GM23338 (cell line): Measurements from ENCODE around the gene CSTPP1.

Source experiments
- CREB1 ChIP-seq: fragments of 250-450 bp; sonication (Bioruptor Pico); IDR thresholded peaks from 2 replicates; pipeline ENCODE4 v1.5.0; 2020; ENCODE audit warnings: low read depth, mild to moderate bottlenecking, moderate library complexity
- CTCF ChIP-seq, 2 experiments: fragments of 200-600 bp in 1 of 2; sonication (generic) in 1 of 2; conservative IDR thresholded peaks; 2 replicates each; pipeline versions ENCODE4 v1.5.1 to v1.6.1; 2016 to 2017; ENCODE audit warnings: antibody characterized with exemption in 2 of 2, low read depth in 2 of 2, mild to moderate bottlenecking in 2 of 2, moderate library complexity in 1 of 2
- ETS1 ChIP-seq: IDR thresholded peaks from 2 replicates; pipeline ENCODE4 v1.6.1; 2016; ENCODE audit warnings: antibody characterized with exemption
- EZH2phosphoT487 ChIP-seq: fragments of 200-600 bp; sonication (generic); IDR thresholded peaks from one replicate; pipeline ENCODE4 v1.8.1; 2018; ENCODE audit warnings: antibody characterized with exemption; ENCODE audit not compliant: unreplicated experiment
- JUNB ChIP-seq: IDR thresholded peaks from one replicate; pipeline ENCODE4 v1.6.1; 2016; ENCODE audit warnings: antibody characterized with exemption; ENCODE audit not compliant: unreplicated experiment
- NANOG ChIP-seq: IDR thresholded peaks from 2 replicates; pipeline ENCODE4 v1.6.1; 2016; ENCODE audit warnings: antibody characterized with exemption, borderline replicate concordance
- POLR2AphosphoS5 ChIP-seq: IDR thresholded peaks from 2 replicates; pipeline ENCODE4 v1.6.1; 2016; ENCODE audit warnings: antibody characterized with exemption, low read depth

- TF ChIP-seq CTCF (conservative IDR thresholded peaks at IDR 0.05; ENCODE audit: low read depth in 2 of 2) (no peak), NANOG (no peak), POLR2AphosphoS5 (no peak), CREB1 (no peak), JUNB (no peak), EZH2phosphoT487 (no peak), ETS1 (no peak)
Observed at GRCh38 chr11:47001781-47002181, 65.2 kb downstream of the CSTPP1 start.
